ENCODE results near the gene ITK.
"Not testable (repeated sequence)": the region's sequence is repeated elsewhere in the genome, so short reads cannot be mapped to it uniquely, and the experiment has no call there.

The ITK gene

GRCh38 chr5:157168286-157168685, 12.4 kb upstream of the ITK start:
- no peak for DNase-seq (ENCODE audit: low read depth)

GRCh38 chr5:157172403-157172802, 8.2 kb upstream of the ITK start:
- no peak for DNase-seq (ENCODE audit: low read depth)

GRCh38 chr5:157175071-157175612, 5.5 kb upstream of the ITK start:
- DNase-seq (ENCODE audit: low read depth), result no peak

GRCh38 chr5:157177953-157178352, 2.7 kb upstream of the ITK start:
- no peak for DNase-seq (ENCODE audit: low read depth)

- no peak for DNase-seq (ENCODE audit: low read depth)
These were observed 1.7 kb upstream of the ITK start for GRCh38 chr5:157178966-157179365.

DNA sequence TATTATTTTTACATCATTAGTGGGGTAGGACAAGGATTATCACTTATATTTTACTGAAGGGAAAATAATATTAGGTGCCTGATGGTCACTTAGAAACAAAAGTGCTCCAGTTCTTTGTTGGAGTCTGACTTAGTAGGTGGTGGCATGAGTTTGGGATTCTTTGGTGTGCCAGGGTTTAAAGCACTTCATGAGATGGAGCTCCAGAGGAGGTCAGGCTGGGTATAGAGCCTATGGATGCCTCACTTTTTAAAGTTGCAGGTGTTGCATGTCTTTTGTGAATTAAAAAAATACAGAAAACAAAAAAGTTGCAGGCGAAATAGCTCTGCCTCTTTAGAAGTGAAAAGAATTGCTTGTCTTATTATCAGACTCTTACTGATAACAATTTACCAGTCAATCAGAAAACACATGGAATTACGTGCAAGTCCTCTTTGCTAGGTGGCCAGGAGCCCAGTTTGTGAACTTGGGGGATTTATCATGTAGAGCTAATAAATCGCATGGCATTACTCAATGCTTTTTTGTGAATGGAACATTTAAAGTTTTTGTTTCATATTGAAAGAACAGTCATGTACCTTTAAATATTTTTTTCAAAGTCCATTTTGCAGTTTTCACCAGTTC, 1.6 kb downstream of the ITK start:
- DNase-seq (ENCODE audit: low read depth), result no peak

GRCh38 chr5:157184117-157184670, 3.6 kb downstream of the ITK start:
- DNase-seq (ENCODE audit: low read depth), result no peak

DNA sequence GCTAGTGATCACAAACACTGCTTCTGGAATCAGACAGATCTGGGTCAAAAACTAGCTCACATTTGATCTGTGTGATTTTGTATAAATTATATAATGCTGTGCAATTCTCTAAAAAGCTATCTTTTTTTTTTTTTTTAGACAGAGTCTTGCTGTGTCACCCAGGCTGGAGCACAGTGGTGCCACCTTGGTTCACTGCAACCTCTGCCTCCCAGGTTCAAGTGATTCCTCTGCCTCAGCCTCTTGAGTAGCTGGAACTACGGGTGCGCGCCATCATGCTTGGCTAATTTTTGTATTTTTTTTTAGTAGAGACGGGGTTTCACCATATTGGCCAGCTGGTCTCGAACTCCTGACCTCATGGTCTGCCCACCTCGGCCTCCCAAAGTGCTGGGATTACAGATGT, 4.5 kb downstream of the ITK start:
- not testable (repeated sequence) for DNase-seq (ENCODE audit: low read depth)

DNA sequence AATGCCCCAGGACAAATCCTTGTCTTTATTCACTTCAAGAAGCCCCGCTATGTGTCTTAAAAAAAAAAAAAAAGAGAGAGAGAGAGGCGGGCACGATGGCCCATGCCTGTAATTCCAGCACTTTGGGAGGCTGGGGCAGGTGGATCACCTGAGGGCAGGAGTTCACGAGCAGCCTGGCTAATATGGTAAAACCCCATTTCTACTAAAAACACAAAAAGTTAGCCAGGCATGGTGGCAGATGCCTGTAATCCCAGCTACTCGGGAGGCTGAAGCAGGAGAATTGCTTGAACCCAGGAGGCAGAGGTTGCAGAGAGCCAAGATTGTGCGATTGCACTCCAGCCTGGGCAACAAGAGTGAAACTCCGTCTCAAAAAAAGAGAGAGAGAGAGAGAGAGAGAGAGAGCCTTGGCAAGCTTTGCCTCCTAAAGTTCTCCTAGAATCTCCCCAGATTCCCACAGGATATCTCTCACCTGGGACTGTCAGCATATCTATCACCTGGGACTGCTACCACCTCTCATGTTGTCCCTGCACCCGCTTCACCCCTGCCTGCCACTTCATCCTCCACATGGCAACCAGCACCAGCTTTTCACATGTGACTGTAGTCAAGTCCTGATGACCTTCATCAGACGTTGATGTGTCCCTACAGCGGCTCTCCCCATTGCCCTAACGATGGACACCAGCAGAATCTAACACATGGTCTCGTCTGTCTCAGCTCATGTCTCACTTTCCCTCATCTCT, 5.8 kb downstream of the ITK start:
- DNase-seq (ENCODE audit: low read depth), result no peak

DNA sequence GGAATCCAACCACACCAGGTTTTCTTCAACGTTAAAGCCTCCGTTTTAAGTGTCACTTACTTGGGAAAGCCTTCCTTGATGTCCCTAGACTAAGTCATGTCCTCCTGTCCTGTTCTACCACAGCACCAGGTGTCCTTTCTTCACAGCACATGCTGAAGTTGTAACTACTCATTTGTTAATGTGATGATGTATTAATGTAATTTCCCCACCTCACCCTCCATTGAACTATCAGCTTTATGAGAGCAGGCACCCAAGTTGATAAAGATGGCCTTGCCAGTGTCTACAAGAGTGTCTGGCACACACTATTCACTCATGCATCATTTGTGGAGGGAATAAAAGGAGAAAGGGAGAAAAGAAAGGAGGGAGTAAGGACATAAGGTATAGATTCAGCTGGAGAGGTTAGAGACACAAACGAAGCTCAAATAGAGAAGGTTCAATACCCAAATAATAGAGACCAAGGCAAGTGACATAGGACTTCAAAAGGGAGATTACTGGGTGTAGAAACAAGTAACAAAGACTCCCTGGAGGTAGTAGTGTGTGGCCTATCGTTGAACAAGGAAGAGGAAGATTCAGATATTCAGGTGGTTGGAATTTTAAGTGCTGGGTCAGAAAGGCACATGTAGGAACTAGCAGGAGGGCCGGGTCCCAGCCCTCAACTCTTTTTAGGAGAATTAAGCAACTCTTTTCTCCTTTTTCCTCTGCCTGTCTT, 6.6 kb downstream of the ITK start:
- DNase-seq (ENCODE audit: low read depth), result no peak

- DNase-seq (ENCODE audit: low read depth), result no peak
These were observed 7.6 kb downstream of the ITK start for GRCh38 chr5:157188270-157188669.

DNA sequence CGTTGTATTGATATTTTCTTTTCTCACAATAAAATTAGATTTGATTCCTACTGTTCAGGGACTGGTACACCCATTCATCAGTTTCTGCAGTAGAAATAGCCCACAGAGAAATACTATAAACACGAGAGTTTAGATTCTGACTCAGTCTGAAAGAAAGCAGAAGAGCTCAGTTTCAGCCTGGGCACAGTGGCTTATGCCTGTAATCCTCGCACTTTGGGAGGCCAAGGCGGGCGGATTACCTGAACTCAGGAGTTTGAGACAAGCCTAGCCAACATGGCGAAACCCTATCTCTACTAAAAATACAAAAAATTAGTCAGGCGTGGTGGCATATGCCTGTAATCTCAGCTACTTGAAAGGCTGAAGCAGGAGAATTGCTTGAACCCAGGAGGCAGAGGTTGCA, 8.6 kb downstream of the ITK start:
- no peak for DNase-seq (ENCODE audit: low read depth)

DNA sequence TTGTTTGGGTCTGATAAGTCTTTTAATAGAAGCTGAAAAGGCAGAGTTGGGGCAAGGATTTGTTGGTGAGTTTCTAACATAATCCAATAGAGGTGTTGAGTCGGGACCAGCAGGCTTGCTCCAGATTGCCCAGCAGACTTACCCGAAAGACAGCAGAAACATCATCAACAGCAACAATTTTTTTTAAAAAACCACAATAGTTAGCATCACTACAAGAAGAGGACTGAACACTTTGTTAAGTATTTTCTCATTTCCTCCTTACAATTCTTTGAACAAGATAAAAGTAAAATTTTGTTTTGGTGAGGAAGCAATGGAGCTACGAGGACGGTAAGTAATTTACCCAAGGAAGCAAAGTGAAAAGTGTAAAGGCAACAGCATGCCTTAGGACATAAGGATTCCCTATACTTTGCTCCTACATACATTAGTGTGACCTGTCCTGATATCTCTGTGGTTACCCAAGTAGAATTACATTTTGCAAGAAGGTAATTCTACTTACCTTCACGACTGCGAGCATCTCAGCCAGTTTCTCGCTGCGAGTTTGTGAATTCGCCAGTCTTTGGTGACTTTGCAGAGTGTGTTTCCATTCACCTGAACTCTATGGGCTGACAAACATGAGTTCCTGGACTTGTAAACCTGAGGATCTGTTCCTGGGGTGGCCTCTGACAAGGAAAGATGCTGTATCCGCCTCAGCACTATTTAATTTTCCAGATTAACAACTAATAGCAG, 13.2 kb downstream of the ITK start:
- DNase-seq (ENCODE audit: low read depth), result no peak

DNA sequence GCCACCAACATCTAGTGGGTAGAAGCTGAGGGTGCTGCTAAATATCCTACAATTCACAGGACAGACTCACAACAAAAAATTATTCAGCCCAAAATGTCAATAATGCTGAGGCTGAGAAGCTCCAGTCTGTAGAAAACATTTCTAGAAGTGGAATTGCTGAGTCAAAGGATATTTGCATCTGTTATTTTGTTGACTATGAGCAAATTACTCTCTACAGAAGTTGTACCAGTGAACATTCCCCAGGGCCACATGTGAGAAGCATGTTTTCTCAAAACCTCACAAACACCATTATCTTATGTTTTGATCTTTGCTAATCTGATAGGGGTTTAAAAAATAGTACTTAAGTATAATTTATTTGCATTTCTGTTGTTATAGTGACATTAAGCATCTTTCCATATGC, 15.4 kb downstream of the ITK start:
- DNase-seq (ENCODE audit: low read depth), result no peak

GRCh38 chr5:157197086-157197485, 16.4 kb downstream of the ITK start:
- DNase-seq (ENCODE audit: low read depth), result no peak

DNA sequence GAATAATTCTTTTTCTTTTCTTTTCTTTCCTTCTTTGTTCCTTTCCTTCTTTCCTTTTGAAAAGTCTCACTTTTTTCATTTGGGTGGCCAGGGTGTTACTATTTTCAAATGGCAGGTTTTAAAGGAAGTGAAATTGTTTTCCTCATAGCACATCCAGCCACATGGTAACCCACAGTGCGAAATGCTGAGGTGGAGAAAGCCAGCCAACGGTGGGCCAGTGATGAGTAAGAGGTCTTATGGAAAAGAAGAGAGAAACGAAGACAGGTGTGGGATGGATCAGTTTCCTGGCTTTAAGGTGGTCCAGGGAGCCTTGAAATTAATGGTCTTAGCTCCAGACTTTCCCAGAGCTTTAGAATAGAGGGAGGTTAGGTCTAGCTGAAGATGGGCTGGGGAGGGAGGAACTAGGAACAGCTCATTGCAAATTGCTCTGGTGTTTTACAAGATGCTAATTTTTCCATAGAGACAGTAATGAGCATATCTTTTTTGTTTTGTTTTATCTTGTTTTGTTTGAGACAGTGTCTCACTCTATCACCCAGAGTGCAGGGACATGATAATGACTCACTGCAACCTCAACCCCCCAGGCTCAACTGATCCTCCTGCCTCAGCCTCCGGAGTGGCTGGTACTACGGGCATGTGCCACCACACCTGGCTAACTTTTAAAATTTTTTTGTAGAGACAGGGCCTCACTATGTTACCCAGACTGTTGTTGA, 17.8 kb downstream of the ITK start:
- DNase-seq (ENCODE audit: low read depth), result no peak

DNA sequence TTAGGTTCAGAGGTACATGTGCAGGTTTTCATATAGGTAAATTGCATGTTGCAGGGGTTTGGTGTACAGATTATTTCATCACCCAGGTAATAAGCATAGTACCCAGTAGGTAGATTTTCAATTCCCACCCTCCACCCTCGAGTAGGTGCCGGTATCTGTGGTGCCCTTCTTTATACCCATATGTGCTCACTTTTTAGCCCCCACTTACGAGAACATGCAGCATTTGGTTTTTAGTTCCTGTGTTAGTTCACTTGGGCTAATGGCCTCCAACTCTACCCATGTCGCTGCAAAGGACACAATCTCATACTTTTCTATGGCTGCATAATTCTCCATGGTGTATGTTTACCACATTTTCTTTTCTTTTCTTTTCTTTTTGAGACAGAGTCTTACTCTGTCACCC, 21.2 kb downstream of the ITK start:
- no peak for DNase-seq (ENCODE audit: low read depth)

GRCh38 chr5:157203417-157203816, 22.8 kb downstream of the ITK start:
- no peak for DNase-seq (ENCODE audit: low read depth)

DNA sequence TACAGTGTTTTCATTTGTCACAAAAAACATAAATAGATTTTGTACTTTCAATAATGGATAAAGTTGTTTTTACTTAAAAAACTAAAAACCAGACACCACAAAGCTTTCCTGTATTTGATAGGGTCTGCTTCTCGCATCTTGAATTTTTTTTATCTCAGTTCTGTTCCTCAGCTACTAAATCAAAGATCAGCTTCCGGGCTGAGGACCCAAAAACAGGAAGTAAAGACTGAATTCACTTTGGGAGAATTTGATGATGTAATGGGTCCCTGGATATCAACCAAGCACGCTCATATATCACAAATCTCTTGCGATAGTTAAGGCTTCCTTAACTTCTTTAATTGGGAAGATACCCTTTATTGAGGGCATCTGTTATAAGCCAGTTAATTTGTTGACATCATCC, 24.1 kb downstream of the ITK start:
- no peak for DNase-seq (ENCODE audit: low read depth)

DNA sequence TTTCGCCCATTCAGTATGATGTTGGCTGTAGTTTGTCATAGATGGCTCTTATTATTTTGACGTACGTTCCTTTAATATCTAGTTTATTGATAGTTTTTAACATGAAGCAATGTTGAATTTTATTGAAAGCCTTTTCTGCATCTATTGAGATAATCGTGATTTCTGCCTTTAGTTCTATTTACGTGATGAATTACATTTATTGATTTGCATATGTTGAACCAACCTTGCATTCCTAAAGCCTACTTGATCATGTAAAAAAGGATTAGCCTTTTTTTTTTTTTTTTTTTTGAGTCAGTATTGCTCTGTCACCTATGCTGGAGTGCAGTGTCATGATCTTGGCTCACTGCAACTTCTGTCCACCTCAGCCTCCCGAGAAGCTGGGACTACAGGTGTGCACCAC, 25.1 kb downstream of the ITK start:
- no peak for DNase-seq (ENCODE audit: low read depth)

DNA sequence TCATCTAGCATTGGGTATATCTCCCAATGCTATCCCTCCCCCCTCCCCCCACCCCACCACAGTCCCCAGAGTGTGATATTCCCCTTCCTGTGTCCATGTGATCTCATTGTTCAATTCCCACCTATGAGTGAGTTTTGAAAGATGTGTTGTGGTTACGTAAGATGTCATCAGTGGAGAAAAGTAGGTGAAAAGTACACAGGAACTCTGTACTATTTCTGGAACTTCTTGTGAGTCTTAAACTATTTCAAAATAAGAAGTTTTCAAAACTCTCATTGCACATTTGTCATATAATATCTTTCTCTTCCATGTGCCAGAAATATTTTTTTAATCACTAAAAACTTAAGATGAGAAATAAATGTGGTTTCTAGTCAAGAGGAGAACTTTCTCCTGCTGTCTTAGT, 30.0 kb downstream of the ITK start:
- DNase-seq (ENCODE audit: low read depth), result peak; percentile 21

DNA sequence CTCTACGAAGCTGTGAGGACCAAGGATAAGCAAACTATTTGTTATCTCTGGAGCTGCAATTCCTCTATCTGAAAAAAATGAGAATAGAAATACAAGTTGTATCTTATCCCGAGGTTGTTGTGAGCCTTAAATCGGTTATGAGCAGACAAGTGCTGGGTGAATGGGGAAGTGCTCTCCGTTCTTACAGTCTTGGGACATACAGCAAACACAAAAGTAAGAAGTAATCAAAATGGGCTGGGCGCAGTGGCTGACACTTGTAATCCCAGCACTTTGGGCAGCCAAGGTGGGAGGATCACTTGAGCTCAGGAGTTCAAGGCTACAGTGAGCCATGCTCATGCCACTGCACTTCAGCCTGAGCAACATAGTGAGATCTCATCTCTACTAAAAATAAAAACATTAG, 31.7 kb downstream of the ITK start:
- DNase-seq (ENCODE audit: low read depth), result no peak

Measured in stromal cell of bone marrow (primary cell).